Lower leg skin (tissue), 3 donors: ENCODE results near the gene SLC6A12.

ENCODE experiments used
- POLR2A ChIP-seq, 2 donors: fragments of 450-650 bp; IDR thresholded peaks; one replicate each; pipeline ENCODE4 v1.6.1; 2016 to 2017; ENCODE audit warnings: antibody characterized with exemption in 2 of 2, mild to moderate bottlenecking in 1 of 2, moderate library complexity in 1 of 2
- TF ChIP-seq, protein P1 (sequence below), 3 donors: fragments of 450-650 bp; IDR thresholded peaks; one replicate each; pipeline ENCODE4 v1.5.1; 2016; ENCODE audit warnings: antibody characterized with exemption in 3 of 3, mild to moderate bottlenecking in 3 of 3, moderate library complexity in 2 of 3

DNA sequence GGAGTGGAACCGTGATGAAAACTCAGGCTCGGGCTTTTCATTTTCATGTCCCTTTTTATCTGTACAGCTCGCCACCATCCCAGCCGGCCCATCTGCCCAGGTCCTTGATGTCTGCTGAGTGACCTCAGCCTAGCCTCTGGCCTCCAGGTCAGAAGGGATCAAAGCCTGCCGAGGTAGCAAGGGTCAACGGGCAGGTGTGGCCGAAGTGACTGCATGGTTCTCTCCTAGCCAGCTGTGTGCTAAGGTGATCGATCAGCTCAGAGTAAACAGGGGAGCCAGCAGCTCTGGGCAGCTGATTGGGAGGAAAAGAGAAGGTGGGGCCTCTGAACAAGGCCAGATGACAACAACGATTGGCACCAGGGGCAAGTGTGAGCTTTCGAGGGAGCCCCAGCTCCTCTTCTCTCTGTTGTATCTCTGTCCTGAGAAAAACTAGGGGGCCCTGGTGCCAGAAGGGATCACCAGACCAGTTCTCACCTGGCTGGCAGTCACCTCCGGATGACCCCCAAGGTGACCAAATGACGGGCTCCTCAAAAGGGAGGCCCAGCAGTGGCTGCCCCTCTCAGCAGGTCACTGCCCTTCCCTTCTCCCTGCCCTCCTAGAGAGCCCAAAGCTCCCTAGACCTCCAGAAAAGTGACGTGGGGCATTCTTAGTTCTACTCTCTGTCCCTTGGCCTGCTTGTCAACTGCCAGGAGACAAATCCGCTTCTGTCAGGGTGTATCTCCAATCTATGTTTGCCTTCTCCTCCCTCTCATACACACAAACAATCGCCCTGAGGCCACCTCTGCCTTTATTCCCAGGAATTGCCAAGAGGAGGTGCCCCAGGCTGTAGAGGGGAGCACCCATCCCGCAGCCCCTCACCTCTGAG, 3.4 kb downstream of the SLC6A12 start:
- TF ChIP-seq, protein P1, sequence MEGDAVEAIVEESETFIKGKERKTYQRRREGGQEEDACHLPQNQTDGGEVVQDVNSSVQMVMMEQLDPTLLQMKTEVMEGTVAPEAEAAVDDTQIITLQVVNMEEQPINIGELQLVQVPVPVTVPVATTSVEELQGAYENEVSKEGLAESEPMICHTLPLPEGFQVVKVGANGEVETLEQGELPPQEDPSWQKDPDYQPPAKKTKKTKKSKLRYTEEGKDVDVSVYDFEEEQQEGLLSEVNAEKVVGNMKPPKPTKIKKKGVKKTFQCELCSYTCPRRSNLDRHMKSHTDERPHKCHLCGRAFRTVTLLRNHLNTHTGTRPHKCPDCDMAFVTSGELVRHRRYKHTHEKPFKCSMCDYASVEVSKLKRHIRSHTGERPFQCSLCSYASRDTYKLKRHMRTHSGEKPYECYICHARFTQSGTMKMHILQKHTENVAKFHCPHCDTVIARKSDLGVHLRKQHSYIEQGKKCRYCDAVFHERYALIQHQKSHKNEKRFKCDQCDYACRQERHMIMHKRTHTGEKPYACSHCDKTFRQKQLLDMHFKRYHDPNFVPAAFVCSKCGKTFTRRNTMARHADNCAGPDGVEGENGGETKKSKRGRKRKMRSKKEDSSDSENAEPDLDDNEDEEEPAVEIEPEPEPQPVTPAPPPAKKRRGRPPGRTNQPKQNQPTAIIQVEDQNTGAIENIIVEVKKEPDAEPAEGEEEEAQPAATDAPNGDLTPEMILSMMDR (IDR thresholded peaks at IDR 0.05) = peak in 1 of 3 donors; percentile 90
- no peak for TF ChIP-seq POLR2A (IDR thresholded peaks at IDR 0.05)
